Effector CD8-positive, alpha-beta T cell (primary cell): ENCODE data around the gene KCNT1.

ENCODE experiments used
- DNase-seq: peaks from one replicate; lab custom pipeline; 2025; lab: John Stamatoyannopoulos, UW

The KCNT1 gene

DNA sequence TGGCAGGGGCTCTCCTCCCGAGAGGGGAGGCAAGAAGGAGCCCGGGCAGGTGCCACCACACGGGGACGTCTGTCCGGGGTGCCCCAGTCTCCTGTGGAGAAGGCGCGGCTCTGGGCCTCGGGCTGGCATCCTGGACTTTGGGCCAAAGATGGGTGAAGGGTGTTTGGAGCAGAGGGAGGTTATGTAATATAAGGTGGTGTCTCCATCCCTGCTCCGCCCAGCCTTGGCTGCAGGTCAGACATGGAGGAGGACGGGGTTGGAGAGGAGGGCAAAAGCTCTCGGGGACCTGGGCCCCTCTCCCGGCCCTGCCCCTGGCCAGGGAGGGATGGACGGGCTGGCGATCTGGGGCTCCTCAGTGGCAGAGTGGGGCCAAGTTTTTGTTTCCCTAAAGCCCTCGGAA lies 1.5 kb upstream of the KCNT1 start:
- DNase-seq, result no peak

DNA sequence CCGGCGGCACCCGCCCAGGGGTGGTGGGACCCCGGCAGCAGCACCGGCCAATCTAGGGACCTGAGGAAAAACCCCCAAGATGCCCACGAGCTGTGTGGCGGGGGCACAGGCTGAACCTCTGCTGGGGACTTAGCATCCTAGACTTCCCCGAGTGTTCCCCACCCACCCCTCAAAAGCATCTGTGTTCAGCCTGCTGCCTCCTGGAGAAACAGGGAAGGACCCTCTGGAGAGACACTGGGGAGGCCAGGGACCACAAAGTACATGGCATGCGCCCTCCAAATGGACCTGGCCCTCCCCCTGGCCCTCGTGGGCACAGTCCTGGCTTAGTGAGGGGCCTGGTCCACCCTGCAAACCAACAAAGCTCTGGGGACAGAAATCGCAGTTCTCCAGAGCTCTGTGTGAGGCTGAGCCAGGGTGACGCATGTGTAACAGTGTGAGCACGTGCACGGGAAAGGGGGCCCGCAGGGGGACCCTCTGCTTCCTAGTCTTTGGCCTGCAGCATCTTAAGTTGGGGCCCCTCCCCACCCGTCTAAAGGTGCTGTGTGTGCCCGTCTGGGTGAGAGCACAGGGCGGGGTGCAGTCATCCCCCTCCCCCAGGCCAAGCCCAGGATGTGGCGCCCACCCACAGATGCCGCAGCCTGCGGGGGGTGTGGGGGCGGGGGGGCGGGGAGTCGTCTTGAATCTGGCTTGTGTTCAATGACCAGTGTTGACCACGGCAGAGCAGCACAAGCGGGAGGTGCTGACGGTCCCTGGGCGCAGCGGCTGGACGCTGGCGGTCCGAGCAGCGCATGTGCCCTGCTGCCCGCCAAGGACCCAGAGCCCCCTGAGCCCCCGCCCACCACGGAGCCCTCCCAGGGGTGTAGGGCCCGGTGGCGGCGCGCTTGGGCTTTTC lies 672 bp upstream of the KCNT1 start:
- no peak for DNase-seq

DNA sequence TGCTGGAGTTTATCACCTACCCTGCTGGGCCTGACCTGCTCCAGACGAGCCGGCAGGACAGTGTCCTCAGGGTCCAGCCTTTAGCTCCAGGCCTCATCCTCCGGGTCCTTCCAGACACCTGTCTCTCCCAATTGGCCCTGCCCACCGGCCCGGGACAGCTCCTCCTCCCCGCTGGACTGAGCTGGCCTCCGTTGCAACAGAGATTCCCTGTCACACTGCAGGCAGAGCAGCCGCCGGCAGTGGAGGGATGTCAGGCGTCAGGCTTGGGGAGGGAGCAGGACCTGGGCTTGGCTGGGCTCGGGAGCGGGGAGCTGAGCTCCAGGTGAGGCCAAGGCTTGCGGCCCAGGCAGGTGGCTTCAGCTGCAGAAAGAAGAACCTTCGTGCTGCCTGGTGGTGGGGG lies 1.7 kb downstream of the KCNT1 start:
- no peak for DNase-seq

DNA sequence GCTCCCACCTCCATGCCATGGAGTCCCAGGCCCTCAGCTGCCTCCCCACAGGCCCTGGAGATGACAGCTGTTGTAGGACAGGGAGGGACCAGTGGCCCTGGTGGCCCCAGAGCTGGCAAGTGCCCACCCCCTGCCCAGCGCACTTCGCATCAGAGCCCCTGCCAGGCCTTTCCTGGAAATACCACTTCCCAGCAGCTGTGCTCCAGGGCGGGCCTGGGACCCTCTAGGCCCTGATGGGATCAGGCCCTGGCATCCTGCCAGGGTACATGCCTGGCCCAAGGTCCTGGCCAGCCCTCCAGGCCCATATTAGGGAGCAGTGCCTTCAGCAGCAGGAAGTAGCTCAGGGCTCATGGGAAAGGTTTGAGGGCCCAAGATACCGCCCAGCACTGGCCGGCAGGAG lies 2.5 kb downstream of the KCNT1 start:
- DNase-seq, result no peak

DNA sequence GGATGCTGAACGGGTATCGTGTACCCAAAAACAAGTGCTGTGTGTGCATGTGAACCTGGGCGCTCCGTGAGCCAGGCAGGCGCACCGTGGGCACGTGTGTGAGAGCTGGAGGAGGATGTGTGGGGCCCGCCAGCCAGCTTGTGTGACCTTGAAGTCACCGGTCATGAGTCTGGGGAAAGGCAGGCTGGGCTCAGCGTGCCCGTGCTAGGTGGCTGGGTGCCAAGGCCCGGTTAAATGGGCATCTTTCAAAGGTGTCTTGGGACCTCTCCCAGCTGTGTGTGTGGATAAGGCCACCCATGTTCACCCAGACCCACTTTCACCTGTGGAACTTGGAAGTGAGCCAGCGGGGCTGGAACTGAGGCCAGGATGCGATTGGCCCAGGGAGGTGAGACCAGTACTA lies 3.4 kb downstream of the KCNT1 start:
- no peak for DNase-seq

DNA sequence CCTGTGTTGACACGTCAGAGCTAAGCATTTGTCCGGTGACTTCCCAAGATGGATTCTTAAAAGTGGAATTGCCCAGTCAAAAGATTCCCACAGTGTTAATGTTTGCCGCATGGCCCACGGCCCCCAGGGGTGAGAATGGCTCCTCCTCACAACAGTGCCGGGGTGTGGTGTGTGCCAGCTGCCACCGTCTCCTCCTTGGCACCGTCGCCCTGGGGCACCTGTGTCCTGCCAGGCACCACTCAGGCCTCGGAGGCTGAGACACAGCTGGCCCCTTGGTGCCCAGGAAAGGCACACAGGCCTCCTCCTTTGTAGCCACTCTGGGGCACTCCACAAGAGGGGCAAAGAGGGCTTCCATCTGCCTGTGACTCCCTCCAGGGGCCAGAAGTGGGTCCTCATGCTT lies 4.3 kb downstream of the KCNT1 start:
- DNase-seq, result no peak

DNA sequence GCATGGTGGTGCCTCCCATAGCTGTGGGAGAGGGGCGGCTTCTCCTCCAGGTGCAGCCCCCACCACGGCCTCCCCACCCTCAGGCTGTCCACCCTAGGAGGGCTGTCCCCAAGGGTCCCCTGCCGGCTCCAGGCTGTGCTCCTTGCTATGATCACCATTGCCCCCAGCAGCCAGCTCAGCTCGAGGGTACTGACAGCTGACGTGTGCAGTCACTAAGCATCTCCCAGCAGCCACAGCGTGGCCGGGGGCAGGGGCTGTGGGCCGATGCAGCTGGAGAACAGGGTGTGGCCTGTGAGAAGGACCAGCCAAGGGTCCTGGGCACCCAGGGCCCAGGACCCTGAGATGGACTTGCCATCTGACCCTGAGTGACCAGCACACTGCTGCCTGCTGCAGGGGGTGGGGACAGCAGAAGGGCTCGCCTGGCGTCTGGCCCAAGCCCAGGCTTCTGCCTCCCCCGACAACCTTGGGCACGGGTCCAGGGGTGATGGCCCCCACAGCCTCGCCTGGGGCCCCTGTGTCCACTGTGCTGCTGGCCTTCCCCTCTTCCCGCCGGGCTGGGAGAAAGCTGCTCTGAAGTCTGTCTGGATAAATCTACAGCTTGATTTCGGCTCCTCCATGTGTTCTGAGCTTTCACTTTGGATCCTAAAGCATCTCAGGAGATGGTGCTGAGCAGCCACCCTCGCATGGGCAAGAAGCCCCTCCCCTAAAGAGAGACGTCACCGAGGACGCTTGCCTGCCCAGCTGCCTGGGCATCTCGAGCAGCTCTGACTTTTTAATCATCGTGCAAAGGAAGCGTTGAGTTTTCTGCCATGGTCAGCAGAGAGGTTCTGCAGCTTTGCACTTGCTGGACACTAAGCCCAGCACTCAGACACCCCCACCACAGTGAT lies 5.5 kb downstream of the KCNT1 start:
- no peak for DNase-seq

DNA sequence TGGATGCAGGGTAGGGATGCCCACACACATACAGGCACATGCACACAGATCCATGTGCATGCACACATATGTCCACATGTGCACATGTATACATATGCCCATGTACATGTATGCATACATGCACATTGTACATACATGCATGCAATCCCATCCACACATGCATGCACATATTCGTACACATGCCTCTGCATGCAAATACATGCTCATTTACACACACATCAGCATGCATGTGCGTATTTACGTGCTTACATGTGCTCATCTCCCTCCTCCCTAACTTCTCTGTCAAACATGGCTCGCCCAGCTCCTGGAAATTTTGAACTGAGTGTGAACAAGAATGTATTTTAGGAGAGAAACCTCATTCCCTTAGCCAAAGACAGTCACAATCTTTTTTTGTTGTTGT lies 6.2 kb downstream of the KCNT1 start:
- DNase-seq, result no peak

DNA sequence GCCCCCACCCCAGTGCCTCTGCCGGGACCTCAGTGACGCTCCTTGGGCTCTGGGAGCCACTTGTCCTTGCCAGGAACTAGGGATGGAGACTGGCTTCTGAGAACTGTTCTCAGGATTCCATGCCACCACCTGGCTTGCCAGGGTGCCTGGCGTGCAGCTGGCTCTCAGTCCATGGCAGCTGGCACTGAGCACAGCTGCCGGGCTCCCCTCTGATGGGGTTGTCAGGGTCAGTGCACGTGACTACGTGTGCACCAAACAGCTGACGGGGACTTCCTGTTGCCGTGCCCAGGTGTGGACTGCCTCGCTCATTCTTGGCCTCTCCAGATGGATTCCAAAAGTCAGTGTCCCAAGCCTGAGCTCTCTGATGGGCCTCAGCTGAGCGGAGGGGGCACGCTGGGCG lies 9.4 kb downstream of the KCNT1 start:
- DNase-seq, result no peak

DNA sequence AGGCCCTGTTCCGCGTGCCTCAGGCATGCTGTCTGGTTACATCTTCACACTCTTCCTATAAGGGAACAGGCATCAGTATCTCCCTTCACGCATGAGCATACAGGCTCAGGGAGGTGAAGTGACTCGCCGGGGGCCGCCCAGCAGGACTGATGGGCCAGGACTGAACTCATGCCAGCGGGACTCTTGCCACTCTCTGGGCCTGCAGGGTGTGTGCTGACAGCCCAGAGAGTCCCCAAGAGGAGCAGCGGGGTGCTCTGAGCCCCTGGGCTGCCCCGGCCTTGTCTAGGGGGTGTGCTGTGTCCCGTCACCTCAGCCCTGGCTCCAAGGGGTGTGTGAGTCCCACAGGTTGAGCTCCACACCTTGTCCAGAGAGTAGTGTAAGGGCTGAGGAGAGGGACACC lies 9.9 kb downstream of the KCNT1 start:
- DNase-seq, result no peak

DNA sequence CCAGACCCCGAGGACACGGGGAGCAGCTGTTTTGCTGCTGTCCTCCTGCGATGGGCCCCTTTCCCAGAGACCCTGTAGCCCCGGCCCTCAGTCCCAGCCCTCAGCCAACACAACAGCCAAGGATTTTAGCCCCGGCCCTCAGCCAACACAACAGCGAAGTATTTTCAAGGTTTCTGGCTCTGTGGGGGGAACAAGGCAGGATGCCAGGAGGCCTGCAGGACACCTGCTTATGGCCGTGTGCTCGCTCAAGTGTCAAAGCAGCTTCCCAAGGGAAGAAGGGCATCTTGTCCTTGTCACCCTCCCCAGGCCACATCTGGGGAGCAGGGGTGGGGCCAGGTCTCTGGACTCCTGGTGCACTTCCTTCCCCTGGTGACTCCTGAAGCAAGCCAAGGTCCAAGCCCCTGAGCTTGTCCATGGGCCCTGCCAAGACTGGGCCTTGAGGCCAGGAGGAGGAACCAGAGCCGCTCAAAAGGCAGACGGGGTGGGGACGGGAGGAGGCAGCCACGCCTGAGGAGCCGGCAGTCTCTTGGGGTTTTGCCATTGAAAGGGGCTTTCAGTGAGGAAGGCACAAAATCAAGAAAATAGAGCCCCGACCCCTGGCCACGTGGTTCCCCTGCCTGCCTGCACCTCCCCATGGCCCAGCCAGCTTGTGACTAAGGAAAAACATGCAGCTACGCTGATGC lies 10.8 kb downstream of the KCNT1 start:
- no peak for DNase-seq

DNA sequence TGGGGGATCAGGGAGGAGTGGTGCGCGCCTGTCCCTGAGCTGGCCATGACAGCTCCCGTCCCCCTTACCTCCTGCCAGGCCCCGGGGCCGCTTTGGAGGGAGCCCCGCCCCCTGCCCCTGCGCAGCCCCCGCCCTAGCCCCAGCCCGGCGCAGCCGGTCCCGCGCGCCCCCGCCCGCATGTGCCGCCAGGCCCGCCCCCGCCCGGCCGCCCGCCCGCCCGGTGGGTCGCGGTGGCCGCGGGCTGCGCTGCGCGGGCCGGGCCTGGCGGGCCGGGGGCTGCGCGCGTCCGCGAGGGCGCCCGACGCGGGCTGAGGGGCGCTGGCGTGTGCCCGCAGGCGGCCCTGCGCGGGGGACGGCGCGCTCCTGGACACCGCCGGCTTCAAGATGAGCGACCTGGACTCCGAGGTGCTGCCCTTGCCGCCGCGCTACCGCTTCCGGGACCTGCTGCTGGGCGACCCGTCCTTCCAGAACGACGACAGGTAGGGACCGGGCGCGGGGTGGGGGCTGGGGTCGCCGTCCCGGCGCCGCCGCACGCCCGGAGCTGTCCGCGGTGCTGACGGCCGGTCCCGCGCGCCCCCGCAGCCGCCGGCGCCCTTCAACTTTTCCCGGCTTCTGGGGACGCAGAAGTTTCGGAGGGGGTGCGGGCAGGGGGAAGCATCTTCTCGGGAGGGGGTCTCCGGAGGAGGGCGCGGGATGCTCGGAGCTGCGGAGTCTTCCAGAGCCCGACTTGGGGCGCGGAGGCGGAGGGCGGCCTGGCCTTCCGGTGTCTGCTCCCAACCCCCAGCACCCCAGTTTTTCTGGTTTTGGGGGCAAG lies 12.5 kb downstream of the KCNT1 start:
- DNase-seq, result no peak

DNA sequence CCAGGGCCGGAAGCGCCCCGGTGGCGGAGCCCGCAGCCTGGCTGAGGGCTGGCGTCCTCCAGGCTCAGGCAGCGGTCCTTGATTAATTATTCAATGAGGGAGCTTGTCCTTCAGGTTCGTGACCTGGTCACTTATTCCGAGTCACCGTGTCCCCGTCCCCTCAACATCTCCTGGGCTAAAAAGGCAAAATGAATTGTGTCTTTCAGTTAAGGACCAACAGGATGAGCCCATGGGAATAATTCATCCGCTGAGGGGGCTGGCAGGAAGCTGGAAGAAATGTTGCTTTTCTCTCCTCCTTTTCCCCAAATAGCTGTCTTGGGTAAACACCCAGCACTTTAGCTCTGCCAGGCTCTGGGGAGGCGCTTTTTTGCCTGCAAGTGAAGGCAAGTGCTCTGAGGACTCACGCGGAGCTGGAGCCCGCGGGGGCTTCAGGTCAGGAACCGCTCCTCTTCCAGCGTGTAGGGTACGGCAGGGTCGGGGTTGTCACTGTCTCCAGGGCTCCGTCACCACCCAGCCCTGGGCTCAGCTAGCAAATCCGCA lies 13.1 kb downstream of the KCNT1 start:
- DNase-seq, result no peak

DNA sequence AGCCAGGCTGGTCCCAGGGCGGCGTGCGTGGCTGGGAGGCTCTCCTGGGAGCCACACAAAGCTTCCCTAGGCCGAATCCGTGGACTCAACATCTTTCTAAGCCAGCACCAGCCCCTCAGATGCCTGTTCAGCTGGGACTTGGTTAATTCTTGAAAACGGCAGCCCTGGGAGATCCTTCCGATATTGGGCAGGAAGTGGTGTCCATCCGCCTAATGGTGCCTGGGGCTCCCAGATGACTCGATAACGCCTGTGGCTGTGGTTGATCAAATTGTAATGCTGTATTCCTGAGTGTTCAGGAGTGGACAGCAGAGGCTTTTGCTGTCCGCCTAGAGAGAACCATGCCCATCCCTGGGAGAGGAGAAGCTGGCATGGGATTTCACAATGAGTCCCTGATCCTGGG lies 14.1 kb downstream of the KCNT1 start:
- no peak for DNase-seq

DNA sequence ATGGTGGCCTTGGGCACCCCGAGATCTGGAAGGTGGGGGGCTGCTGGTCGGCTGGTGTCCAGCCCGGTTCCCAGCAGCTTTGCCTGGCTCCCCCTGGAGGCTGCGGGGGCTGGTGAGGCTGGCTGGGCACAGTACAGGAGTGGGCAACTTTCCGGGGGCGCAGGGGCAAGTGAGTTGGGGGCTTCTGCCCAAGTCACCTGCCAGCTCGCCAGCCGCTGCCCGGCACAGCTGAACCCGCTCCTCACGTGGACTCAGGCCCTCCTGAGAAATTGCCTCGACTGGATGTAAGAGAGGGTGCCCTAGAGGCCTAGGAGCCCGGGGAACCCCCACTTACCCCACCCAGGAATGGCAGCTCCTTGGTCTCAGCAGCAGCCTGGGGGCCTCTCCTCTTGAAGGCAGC lies 15.4 kb downstream of the KCNT1 start:
- DNase-seq, result no peak

DNA sequence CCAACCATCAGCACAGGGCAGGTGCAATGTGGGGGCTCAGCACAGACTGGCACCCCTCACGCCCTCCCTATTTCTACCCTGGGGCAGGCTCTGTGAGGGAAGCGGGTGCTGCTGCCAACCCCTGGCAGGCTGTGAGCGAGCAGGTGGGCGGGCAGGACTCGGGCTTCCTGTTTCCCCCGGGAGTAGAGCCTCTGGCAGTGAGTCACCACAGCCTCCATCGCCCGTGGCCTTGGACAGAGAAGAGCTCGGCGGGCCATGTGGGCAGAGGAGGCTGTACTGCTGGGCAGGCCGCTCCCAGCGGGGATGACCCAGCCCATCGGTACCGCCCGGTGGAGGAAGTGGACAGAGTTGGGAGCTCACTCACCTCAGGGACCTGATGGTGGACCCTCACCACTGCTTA lies 16.6 kb downstream of the KCNT1 start:
- no peak for DNase-seq

DNA sequence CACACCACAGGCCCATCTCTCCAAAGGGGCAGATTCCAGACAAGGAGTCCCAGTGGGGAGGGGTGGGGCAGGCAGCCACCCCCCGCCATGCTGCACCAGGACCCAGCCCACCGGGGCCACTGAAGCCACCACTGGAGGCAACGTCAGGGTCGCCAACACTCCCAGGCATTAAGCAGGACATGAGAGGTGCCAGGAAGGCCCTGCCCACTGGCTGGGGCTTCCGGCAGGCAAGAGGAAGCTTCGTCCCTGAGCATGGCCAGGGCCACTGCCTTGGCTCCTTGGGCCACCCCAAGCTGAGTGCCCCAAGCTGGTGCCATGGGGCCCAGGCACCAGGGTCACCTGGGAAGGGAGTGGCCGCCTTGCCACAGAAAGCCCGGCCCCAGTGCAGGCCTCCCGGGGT lies 17.5 kb downstream of the KCNT1 start:
- no peak for DNase-seq

DNA sequence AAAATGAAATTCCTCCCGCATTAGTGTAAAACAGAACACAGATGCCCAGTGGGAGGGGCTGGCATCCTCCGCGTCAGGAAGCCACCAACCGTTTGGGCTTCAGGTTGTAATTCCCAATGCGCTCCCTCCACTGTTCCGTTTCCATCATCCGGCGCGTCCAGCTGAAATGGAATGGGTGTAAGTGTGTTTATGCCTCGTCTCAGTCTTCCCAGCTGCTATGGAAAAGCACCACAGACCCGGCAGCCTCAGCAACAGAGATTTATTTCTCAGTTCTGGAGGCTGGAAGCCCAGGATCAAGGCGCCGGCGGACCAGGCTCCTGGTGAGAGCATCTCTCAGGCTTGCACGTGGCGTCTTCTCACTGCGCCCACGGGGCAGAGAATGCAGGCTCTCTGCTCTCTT lies 20.4 kb downstream of the KCNT1 start:
- DNase-seq, result no peak

DNA sequence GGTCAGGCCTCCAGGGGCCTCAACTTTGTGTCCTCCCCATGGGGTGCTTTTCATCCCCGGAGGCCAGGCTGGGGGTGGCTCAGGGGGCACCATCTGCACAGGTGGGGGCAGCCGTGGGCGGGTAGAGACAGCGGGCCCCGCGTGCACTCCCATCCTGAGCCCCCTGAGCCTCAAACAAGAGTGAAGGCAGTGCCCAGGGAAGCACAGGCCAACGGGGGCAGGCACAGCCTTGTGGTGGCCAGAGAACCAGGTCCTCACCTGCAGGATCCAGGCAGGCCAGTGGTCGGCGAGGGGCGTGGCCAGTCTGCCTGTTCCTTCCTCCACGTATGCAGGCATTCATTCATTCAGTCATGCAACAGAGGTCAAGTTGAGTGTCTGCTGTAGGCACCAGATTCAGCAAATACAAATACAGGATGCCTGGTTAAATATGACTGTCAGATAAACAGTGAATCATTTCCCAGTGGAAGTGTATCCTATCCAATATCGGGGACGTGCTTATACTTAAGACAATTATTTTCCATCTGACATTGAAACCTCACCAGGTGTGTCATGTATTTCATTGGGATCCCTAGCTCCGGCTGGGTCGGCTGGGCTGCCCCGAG lies 22.3 kb downstream of the KCNT1 start:
- no peak for DNase-seq

DNA sequence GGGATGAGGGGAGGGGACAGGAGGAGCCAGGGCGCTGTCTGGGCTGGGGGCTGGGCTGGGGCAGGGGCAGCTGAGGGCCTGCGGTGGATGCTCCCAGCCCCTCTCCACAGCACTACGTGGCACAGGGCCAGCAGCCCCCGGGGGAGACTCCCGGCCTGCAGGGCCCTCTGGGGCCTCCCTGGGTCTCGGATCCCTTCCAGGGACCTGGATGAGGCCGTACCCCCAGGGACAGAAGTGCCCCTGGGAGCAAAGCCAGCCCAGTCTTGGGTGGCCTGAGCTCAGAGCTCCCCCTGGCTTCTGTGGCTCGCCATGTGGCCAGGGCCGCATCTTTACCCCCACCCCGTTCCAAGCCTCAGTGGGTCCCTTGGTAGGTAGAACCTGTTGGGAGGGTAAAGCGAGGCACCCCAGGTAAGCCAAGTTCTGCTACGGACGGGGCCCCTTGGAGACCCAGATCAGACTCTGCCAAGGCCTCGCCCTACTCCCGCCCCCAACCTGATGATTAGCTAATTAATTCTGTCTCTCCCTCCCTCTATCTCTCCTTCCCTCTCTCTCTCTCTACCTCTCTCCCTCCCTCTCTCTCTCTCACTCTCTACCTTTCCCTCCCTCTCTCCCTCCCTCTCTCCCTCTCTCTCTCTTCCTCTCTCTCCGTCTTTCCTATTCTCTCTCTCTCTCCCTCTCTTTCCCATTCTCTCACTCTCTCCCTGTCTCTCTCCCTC lies 24.3 kb downstream of the KCNT1 start:
- DNase-seq, result no peak
